Measurements from ENCODE around the gene HERPUD1. TPM values are rescaled to one million over a fixed set of nuclear protein-coding genes. Genes with fewer than 3 reads are reported as not detected.

The HERPUD1 gene
- total RNA-seq, 2 experiments from 2014 or later, result 217 to 227 TPM

DNA sequence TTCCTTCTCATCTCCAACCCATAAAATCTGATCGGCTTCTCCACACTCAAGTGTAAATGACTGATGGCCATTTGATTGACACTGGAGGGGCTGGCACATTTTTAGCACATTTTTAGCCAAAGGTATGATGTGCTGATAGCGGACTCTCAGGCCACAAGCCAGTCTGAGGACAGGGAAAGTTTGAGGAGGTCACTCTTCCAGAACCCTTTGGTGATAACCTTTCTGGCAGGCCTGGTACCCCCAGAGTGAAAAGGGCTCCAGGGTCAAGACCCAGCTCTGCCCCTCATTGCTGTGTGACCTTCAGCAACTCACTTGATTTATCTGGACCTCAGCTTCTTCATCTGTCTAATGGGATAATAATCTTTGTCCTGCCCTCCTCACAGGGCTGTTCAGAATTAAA lies 55.8 kb downstream of the HERPUD1 start:
- H3K27ac ChIP-seq (ENCODE audit: low read depth in 1 of 2, low read length in 2 of 2), result peak overlapping the region in 1 of 2 donors; percentile 93
- intact Hi-C loops (cut with DNase I, micrococcal nuclease), result loop anchor here (2.0 kb wide), 3 partner anchors 23 to 55 kb away; partner anchors contain the start of gene HERPUD1 (in 1 of the 2)

DNA sequence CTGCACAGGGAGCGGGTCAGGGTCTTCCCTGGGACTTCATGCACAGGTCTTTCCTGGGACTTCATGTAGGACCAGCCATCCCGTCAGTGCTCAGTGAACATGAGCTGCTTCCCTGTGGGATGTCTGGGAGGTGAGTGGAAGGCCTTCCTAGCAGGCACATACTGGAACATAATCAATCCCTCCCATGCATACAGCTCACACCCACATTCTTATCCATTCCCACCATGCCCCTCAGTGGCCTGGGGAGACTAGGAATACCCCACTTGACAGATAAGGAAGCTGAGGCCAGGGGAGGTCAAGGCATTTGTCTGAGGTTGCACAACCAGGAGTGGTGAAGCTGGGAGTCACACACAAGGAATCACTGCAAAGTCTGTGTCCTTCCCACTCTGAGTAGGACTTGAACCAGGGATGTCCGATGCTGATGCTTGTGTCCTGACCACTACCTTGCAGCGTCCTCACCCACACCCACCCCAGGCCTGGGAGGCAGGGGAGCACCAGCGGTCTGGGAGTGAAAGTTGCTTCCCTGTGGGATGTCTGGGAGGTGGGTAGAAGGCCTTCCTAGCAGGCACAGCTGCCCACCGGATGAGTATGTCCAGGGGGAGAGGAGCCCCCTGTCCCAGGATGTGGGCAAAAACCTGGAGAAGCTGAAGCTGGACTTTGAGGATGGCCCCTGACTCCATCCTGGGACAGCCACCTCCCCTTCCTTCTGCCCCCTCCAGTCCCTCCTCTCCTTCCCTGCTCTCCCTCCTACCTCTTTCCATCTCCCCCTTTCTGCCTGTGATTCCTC lies 56.4 kb downstream of the HERPUD1 start:
- Mint-ChIP-seq H3K27ac (peak overlapping the region; percentile 96), H3K36me3 (ENCODE audit: low read depth) (peaks cover 54% of the 10 kb centered on the region), H3K9me3 (no peaks in the 10 kb centered on the region), H3K27me3 (no peaks in the 10 kb centered on the region), H3K4me3 (peak overlapping the region; percentile 99), H3K4me1 (ENCODE audit: low read depth) (peaks cover 83% of the 10 kb centered on the region)
- ChIA-PET CTCF (interaction anchor here (1.3 to 2.5 kb wide), 4 partner anchors 17 to 54 kb away, joined by 5 to 10 read pairs (median 7); no protein-coding TSS in a partner anchor), POLR2A (interaction anchor here (0.8 to 3.3 kb wide), 14 partner anchors 11 to 95 kb away, joined by 3 to 81 read pairs (median 12); partner anchors contain the start of gene HERPUD1)
- TF ChIP-seq, protein P1, sequence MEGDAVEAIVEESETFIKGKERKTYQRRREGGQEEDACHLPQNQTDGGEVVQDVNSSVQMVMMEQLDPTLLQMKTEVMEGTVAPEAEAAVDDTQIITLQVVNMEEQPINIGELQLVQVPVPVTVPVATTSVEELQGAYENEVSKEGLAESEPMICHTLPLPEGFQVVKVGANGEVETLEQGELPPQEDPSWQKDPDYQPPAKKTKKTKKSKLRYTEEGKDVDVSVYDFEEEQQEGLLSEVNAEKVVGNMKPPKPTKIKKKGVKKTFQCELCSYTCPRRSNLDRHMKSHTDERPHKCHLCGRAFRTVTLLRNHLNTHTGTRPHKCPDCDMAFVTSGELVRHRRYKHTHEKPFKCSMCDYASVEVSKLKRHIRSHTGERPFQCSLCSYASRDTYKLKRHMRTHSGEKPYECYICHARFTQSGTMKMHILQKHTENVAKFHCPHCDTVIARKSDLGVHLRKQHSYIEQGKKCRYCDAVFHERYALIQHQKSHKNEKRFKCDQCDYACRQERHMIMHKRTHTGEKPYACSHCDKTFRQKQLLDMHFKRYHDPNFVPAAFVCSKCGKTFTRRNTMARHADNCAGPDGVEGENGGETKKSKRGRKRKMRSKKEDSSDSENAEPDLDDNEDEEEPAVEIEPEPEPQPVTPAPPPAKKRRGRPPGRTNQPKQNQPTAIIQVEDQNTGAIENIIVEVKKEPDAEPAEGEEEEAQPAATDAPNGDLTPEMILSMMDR (IDR thresholded peaks at IDR 0.05), result no peak
- no peaks in the 10 kb centered on the region for H3K9me3 ChIP-seq (ENCODE audit: control insufficient read depth in 1 of 2, insufficient read depth in 1 of 2, low read length in 2 of 2)
- peaks cover 83% of the 10 kb centered on the region for H3K4me1 ChIP-seq (ENCODE audit: insufficient read depth, low read length)
- H3K27me3 ChIP-seq (ENCODE audit: control insufficient read depth in 1 of 2, insufficient read depth in 2 of 2, low read length in 2 of 2), result no peaks in the 10 kb centered on the region
- H3K4me3 ChIP-seq (ENCODE audit: low read length), result peak overlapping the region; percentile 90
- intact Hi-C loops (cut with DNase I, micrococcal nuclease), result loop anchor here (2.0 kb wide), 3 partner anchors 24 to 56 kb away; partner anchors contain the start of gene HERPUD1 (in 1 of the 2)
- H3K27ac ChIP-seq (ENCODE audit: low read depth in 1 of 2, low read length in 2 of 2), result peak overlapping the region; percentile 85 to 93
- DNase-seq (peak in 1 of 14 experiments; percentile 33), ATAC-seq (ENCODE audit: poor library complexity) (no peak)
- H3K36me3 ChIP-seq (ENCODE audit: insufficient read depth, low read length), result peaks cover 16% of the 10 kb centered on the region

More for the DNA sequence above, 55.8 kb downstream of the HERPUD1 start:
- ATAC-seq (ENCODE audit: poor library complexity) (no peak), DNase-seq (no peak)
- Mint-ChIP-seq H3K9me3 (no peaks in the 10 kb centered on the region), H3K4me1 (ENCODE audit: low read depth) (peaks cover 81% of the 10 kb centered on the region), H3K36me3 (ENCODE audit: low read depth) (peaks cover 48% of the 10 kb centered on the region), H3K27me3 (no peaks in the 10 kb centered on the region), H3K4me3 (peak overlapping the region; percentile 99), H3K27ac (peak overlapping the region; percentile 96)
- Histone ChIP-seq H3K9me3 (ENCODE audit: control insufficient read depth in 1 of 2, insufficient read depth in 1 of 2, low read length in 2 of 2) (no peaks in the 10 kb centered on the region), H3K4me3 (ENCODE audit: low read length) (peak overlapping the region; percentile 90), H3K36me3 (ENCODE audit: insufficient read depth, low read length) (peaks cover 21% of the 10 kb centered on the region), H3K27me3 (ENCODE audit: control insufficient read depth in 1 of 2, insufficient read depth in 2 of 2, low read length in 2 of 2) (no peaks in the 10 kb centered on the region), H3K4me1 (ENCODE audit: insufficient read depth, low read length) (peaks cover 85% of the 10 kb centered on the region)
- TF ChIP-seq, protein P1 (IDR thresholded peaks at IDR 0.05), result no peak
- ChIA-PET POLR2A (interaction anchor here (2.1 to 3.3 kb wide), 6 partner anchors 20 to 67 kb away, joined by 5 to 81 read pairs (median 44); partner anchors contain the start of gene HERPUD1), CTCF (interaction anchor here (0.9 to 2.5 kb wide), 3 partner anchors 20 to 54 kb away, joined by 4 to 10 read pairs (median 6); no protein-coding TSS in a partner anchor)

All from CD4-positive, alpha-beta T cell (primary cell).